IMR-90 (cell line): ENCODE measurements around the gene COL23A1. TPM values are rescaled to one million over a fixed set of nuclear protein-coding genes. Genes with fewer than 3 reads are reported as not detected.
A peak's percentile ranks its signal among the peaks of the same experiment; 100 is the strongest.

Experiments
- ATAC-seq: fragments of 200-7000 bp; cut with Tn5 transposase; 2 replicates; pipeline ENCODE4 v1.9.1; 2020; ENCODE audit warnings: low read depth, mild to moderate bottlenecking, moderate library complexity
- BruUV-seq: library from RNA; stranded (reverse); fragments of 400-500 nt; replicated peaks from 2 replicates; lab custom pipeline; 2021; lab: Mats Ljungman, UMichigan
- CTCF ChIA-PET: fragments of 300-600 bp; formaldehyde crosslinking; extraction: SDS; loops from one replicate; lab custom pipeline; 2021; ENCODE audit warnings: antibody characterized with exemption; lab: Yijun Ruan, JAX
- POLR2A ChIA-PET: fragments of 300-600 bp; sonication (Branson Sonifier 250); formaldehyde crosslinking; loops from one replicate; lab custom pipeline; 2022; ENCODE audit warnings: antibody characterized with exemption; ENCODE audit not compliant: unreplicated experiment; lab: Charles Lee
- DNase-seq: peaks from one replicate; pipeline ENCODE4 v3.0.0; 2013
- H2AFZ ChIP-seq: replicated peaks from 2 replicates; pipeline ENCODE3; 2013; ENCODE audit warnings: low read length, mild to moderate bottlenecking; ENCODE audit not compliant: poor library complexity
- H2AK5ac ChIP-seq: 2 replicates; pipeline ENCODE4 v1.6.1; 2013; ENCODE audit warnings: low read depth, low read length, inconsistent platforms
- H2AK9ac ChIP-seq: replicated peaks from 2 replicates; pipeline ENCODE3; 2013; ENCODE audit warnings: mild to moderate bottlenecking, low read depth, low read length, moderate library complexity; ENCODE audit not compliant: poor library complexity
- H2BK120ac ChIP-seq: 2 replicates; pipeline ENCODE4 v1.6.1; 2013; ENCODE audit warnings: low read depth, low read length, inconsistent platforms
- H2BK15ac ChIP-seq: 3 replicates; pipeline ENCODE4 v1.6.1; 2013; ENCODE audit warnings: low read depth, low read length, inconsistent platforms
- H2BK20ac ChIP-seq: 2 replicates; pipeline ENCODE4 v1.6.1; 2013; ENCODE audit warnings: low read depth, mild to moderate bottlenecking, inconsistent platforms, low read length, moderate library complexity
- H2BK5ac ChIP-seq: 2 replicates; pipeline ENCODE4 v1.6.1; 2013; ENCODE audit warnings: mild to moderate bottlenecking, low read depth, low read length, inconsistent platforms; ENCODE audit not compliant: poor library complexity, severe bottlenecking
- H3K14ac ChIP-seq: replicated peaks from 2 replicates; pipeline ENCODE4 v1.6.1; 2013; ENCODE audit warnings: low read depth, low read length, inconsistent platforms
- H3K18ac ChIP-seq: 2 replicates; pipeline ENCODE4 v1.6.1; 2013; ENCODE audit warnings: low read depth, low read length, control low read depth
- H3K23ac ChIP-seq: 2 replicates; pipeline ENCODE4 v1.6.1; 2013; ENCODE audit warnings: low read depth, low read length, inconsistent platforms
- H3K27ac ChIP-seq: 2 replicates; pipeline ENCODE4 v1.5.1; 2013; ENCODE audit warnings: mild to moderate bottlenecking, control low read depth, low read length; ENCODE audit not compliant: insufficient read depth
- H3K27me3 ChIP-seq: 2 replicates; pipeline ENCODE4 v1.6.1; 2013; ENCODE audit warnings: low read length; ENCODE audit not compliant: control insufficient read depth, insufficient read depth
- H3K36me3 ChIP-seq: 2 replicates; pipeline ENCODE4 v1.6.1; 2013; ENCODE audit warnings: low read length, mixed read lengths; ENCODE audit not compliant: control insufficient read depth, insufficient read depth
- H3K4ac ChIP-seq: 2 replicates; pipeline ENCODE4 v1.6.1; 2013; ENCODE audit warnings: low read depth, low read length, inconsistent platforms
- H3K4me1 ChIP-seq: 2 replicates; pipeline ENCODE4 v1.6.1; 2013; ENCODE audit warnings: low read length, mixed read lengths; ENCODE audit not compliant: control insufficient read depth, insufficient read depth
- H3K4me2 ChIP-seq: 2 replicates; pipeline ENCODE4 v1.6.1; 2013; ENCODE audit warnings: low read depth, mild to moderate bottlenecking, control low read depth, low read length, moderate library complexity
- H3K4me3 ChIP-seq: 2 replicates; pipeline ENCODE4 v1.5.1; 2013; ENCODE audit warnings: low read depth, mild to moderate bottlenecking, control low read depth, low read length, moderate library complexity; ENCODE audit not compliant: insufficient read depth
- H3K56ac ChIP-seq: 2 replicates; pipeline ENCODE4 v1.6.1; 2013; ENCODE audit warnings: low read length, inconsistent platforms; ENCODE audit not compliant: insufficient read depth; ENCODE audit errors: extremely low read depth
- H3K79me1 ChIP-seq, 2 experiments: 2 replicates each; pipeline ENCODE4 v1.6.1; 2013; ENCODE audit warnings: low read length in 2 of 2, inconsistent platforms in 1 of 2, low read depth in 1 of 2
- H3K9ac ChIP-seq: 2 replicates; pipeline ENCODE4 v1.6.1; 2013; ENCODE audit warnings: low read depth, low read length, control low read depth
- H3K9me1 ChIP-seq: 2 replicates; pipeline ENCODE4 v1.6.1; 2013; ENCODE audit warnings: low read length, inconsistent platforms; ENCODE audit not compliant: insufficient read depth
- H3K9me3 ChIP-seq: 2 replicates; pipeline ENCODE4 v1.6.1; 2013; ENCODE audit warnings: low read length; ENCODE audit not compliant: control insufficient read depth, insufficient read depth
- H4K20me1 ChIP-seq: 2 replicates; pipeline ENCODE4 v1.6.1; 2013; ENCODE audit warnings: low read length, inconsistent platforms; ENCODE audit not compliant: insufficient read depth
- H4K5ac ChIP-seq: 2 replicates; pipeline ENCODE4 v1.6.1; 2013; ENCODE audit warnings: mild to moderate bottlenecking, low read depth, low read length, control low read depth
- H4K8ac ChIP-seq, 2 experiments: 2 replicates each; pipeline ENCODE4 v1.6.1; 2013; ENCODE audit warnings: low read depth in 2 of 2, low read length in 2 of 2, control low read depth in 1 of 2, inconsistent platforms in 1 of 2
- H4K91ac ChIP-seq: 2 replicates; pipeline ENCODE4 v1.6.1; 2013; ENCODE audit warnings: low read depth, low read length, inconsistent platforms; ENCODE audit not compliant: insufficient read depth
- BHLHE40 ChIP-seq: fragments of 150-350 bp; IDR thresholded peaks from 2 replicates; pipeline ENCODE4 v1.6.1; 2016; ENCODE audit warnings: mild to moderate bottlenecking, low read depth, low read length
- CEBPB ChIP-seq: IDR thresholded peaks from 2 replicates; pipeline ENCODE4 v1.6.1; 2012; ENCODE audit warnings: low read depth, low read length, improper control_type of control experiment
- CTCF ChIP-seq: conservative IDR thresholded peaks from 2 replicates; pipeline ENCODE4 v1.5.1; 2012; ENCODE audit warnings: mild to moderate bottlenecking, low read depth, low read length, improper control_type of control experiment
- ELK1 ChIP-seq: fragments of 150-350 bp; IDR thresholded peaks from 2 replicates; pipeline ENCODE4 v1.6.1; 2016; ENCODE audit warnings: low read depth, mild to moderate bottlenecking, low read length, moderate library complexity, borderline replicate concordance
- FOS ChIP-seq: fragments of 150-350 bp; IDR thresholded peaks from 2 replicates; pipeline ENCODE4 v1.6.1; 2016; ENCODE audit warnings: low read depth, low read length
- MAFK ChIP-seq: IDR thresholded peaks from 2 replicates; pipeline ENCODE4 v1.6.1; 2012; ENCODE audit warnings: low read depth, low read length, improper control_type of control experiment
- MAZ ChIP-seq: IDR thresholded peaks from 2 replicates; pipeline ENCODE4 v1.6.1; 2012; ENCODE audit warnings: low read depth, mild to moderate bottlenecking, low read length, improper control_type of control experiment, moderate library complexity, borderline replicate concordance
- MXI1 ChIP-seq: IDR thresholded peaks from 2 replicates; pipeline ENCODE4 v1.6.1; 2012; ENCODE audit warnings: low read depth, mild to moderate bottlenecking, low read length, moderate library complexity, borderline replicate concordance
- NFE2L2 ChIP-seq: fragments of 150-350 bp; IDR thresholded peaks from 2 replicates; pipeline ENCODE4 v1.6.1; 2016; ENCODE audit warnings: low read depth, mild to moderate bottlenecking, low read length
- POLR2A ChIP-seq: IDR thresholded peaks from 2 replicates; pipeline ENCODE4 v1.6.1; 2012; ENCODE audit warnings: mild to moderate bottlenecking, low read depth, low read length
- RAD21 ChIP-seq: IDR thresholded peaks from 2 replicates; pipeline ENCODE4 v1.6.1; 2012; ENCODE audit warnings: low read length, improper control_type of control experiment
- RCOR1 ChIP-seq: IDR thresholded peaks from 2 replicates; pipeline ENCODE4 v1.6.1; 2012; ENCODE audit warnings: mild to moderate bottlenecking, low read length, improper control_type of control experiment; ENCODE audit not compliant: insufficient replicate concordance
- RFX5 ChIP-seq: IDR thresholded peaks from 2 replicates; pipeline ENCODE4 v1.8.0; 2012; ENCODE audit warnings: low read depth, mild to moderate bottlenecking, low read length, moderate library complexity
- SMC3 ChIP-seq: fragments of 150-350 bp; IDR thresholded peaks from 2 replicates; pipeline ENCODE4 v1.6.1; 2016; ENCODE audit warnings: low read depth, mild to moderate bottlenecking, antibody characterized with exemption, low read length, moderate library complexity
- USF2 ChIP-seq: fragments of 150-350 bp; IDR thresholded peaks from 2 replicates; pipeline ENCODE4 v1.6.1; 2017; ENCODE audit warnings: mild to moderate bottlenecking, antibody characterized with exemption, low read length, low read depth
- WGBS, 2 experiments: methylation state at CpG; one replicate each; pipeline versions ENCODE4 v1.1.5 to v1.1.7; 2013; ENCODE audit warnings: missing lambda C conversion rate in 2 of 2; ENCODE audit not compliant: insufficient read length in 1 of 2; ENCODE audit errors: extremely low coverage in 2 of 2; 5-methylcytosine and 5-hydroxymethylcytosine counted together
- dilution Hi-C: fragments of 300-500 bp; cut with HindIII; formaldehyde crosslinking; loops from one replicate; pipeline ENCODE4 v1.14.3; 2018; ENCODE audit warnings: low sequenced_read_pairs; ENCODE audit not compliant: unreplicated experiment
- in situ Hi-C: fragments of 300-500 bp; cut with MboI; formaldehyde crosslinking; loops from 3 replicates; pipeline ENCODE4 v1.14.3; 2019; ENCODE audit warnings: low sequenced_read_pairs, inconsistent platforms, mixed read lengths
- intact Hi-C: fragments of 100-400 bp; cut with micrococcal nuclease; formaldehyde crosslinking; loops from 2 replicates; pipeline ENCODE4 v1.10.0; 2022
- polyA plus RNA-seq, 3 experiments: library from polyadenylated mRNA; depleted of rRNA; stranded (reverse); fragments of >200 nt; gene quantifications; 2 replicates each; pipeline ENCODE4 v1.2.3, GENCODE V29; 2012; ENCODE audit warnings: low replicate concordance in 1 of 3
- total RNA-seq: library from RNA; depleted of rRNA; stranded (reverse); fragments of >200 nt; gene quantifications from 2 replicates; pipeline ENCODE4 v1.2.3, GENCODE V29; 2012

Gene COL23A1
- total and polyA plus RNA-seq, 2 of the 4 experiments (the other 2 are of a cell fraction): not detected

- Histone ChIP-seq H3K56ac (no peak overlapping the region), H2BK120ac (no peak overlapping the region), H3K36me3 (no peaks in the 10 kb centered on the region), H3K9ac (no peak overlapping the region), H3K18ac (no peak overlapping the region), H3K9me3 (peaks cover 10% of the 10 kb centered on the region), H3K9me1 (no peaks in the 10 kb centered on the region), H3K14ac (no peak overlapping the region), H3K4ac (no peak overlapping the region), H4K8ac (no peak overlapping the region), H3K4me3 (no peak overlapping the region), H4K91ac (no peak overlapping the region), H3K23ac (no peak overlapping the region), H4K5ac (no peak overlapping the region), H3K4me1 (no peaks in the 10 kb centered on the region), H2AK5ac (no peak overlapping the region), H2BK5ac (no peak overlapping the region), H3K4me2 (no peak overlapping the region), H2BK20ac (no peak overlapping the region), H3K79me1 (no peaks in the 10 kb centered on the region), H2AFZ (peak overlapping the region; percentile 10), H3K27ac (no peak overlapping the region), H4K20me1 (no peaks in the 10 kb centered on the region), H3K27me3 (no peaks in the 10 kb centered on the region; the same call in 1 of the 2 replicates), H2BK15ac (no peak overlapping the region), H2AK9ac (no peak overlapping the region)
- ATAC-seq (no peak), DNase-seq (no peak)
- intact Hi-C loops (no loop called here), in situ Hi-C loops (loop anchor here (25.0 kb wide), 1 partner anchor 1195 kb away; no protein-coding TSS in a partner anchor), dilution Hi-C loops (no loop called here)
- ChIA-PET CTCF (no interaction called here), POLR2A (no interaction called here)
- no TSS peak for BruUV-seq
- WGBS, 2 experiments: 96% methylated on average over 5 of the region's 15 CpGs; no CpG with 5 or more reads in 1 of the 2 experiments
- no peak for TF ChIP-seq MAZ
- no peak for TF ChIP-seq USF2
- TF ChIP-seq CEBPB: no peak
- no peak for TF ChIP-seq MAFK
- TF ChIP-seq MXI1: no peak
- TF ChIP-seq NFE2L2: no peak
- no peak for TF ChIP-seq RCOR1
- no peak for TF ChIP-seq CTCF
- no peak for TF ChIP-seq SMC3
- TF ChIP-seq BHLHE40: no peak
- TF ChIP-seq RAD21: no peak
- no peak for TF ChIP-seq ELK1
- TF ChIP-seq POLR2A: no peak
- no peak for TF ChIP-seq RFX5
- TF ChIP-seq FOS: no peak
Measured at GRCh38 chr5:178291969-178292825, 298.0 kb downstream of the COL23A1 start.
